ENCODE measurements around the gene POGLUT3. TPM values are rescaled to one million over a fixed set of nuclear protein-coding genes. Genes with fewer than 3 reads are reported as not detected.

Gene POGLUT3
- polyA plus RNA-seq, 1 donor from 2014 or later: 0.31 TPM

- Histone ChIP-seq H3F3A (ENCODE audit: insufficient read depth, low read length, poor library complexity, severe bottlenecking) (no peaks in the 10 kb centered on the region), H3K9me2 (ENCODE audit: insufficient read depth, low read length) (no peaks in the 10 kb centered on the region), H3K27me3 (ENCODE audit: insufficient read depth, low read depth, low read length) (no peaks in the 10 kb centered on the region), H3K9ac (ENCODE audit: low read length) (no peak overlapping the region), H3K79me2 (replicated peaks; ENCODE audit: insufficient read depth, low read length) (no peaks in the 10 kb centered on the region), H3K27ac (ENCODE audit: low read length) (no peak overlapping the region), H4K20me1 (ENCODE audit: insufficient read depth) (no peaks in the 10 kb centered on the region), H3K4me2 (ENCODE audit: low read length) (no peak overlapping the region), H3K4me3 (ENCODE audit: low read length) (no peak overlapping the region), H3K36me3 (ENCODE audit: insufficient read depth, low read length) (no peaks in the 10 kb centered on the region), H2AFZ (ENCODE audit: low read depth, low read length) (no peak overlapping the region), H3K9me3 (ENCODE audit: low read length) (no peaks in the 10 kb centered on the region)
- TF ChIP-seq EZH2 (IDR thresholded peaks at IDR 0.05; ENCODE audit: borderline replicate concordance, insufficient read depth, low read length, poor library complexity, severe bottlenecking) (no peak), TAF1 (IDR thresholded peaks at IDR 0.05; ENCODE audit: low read depth) (no peak), RAD21 (conservative IDR thresholded peaks at IDR 0.05) (no peak), SMC3 (conservative IDR thresholded peaks at IDR 0.05; ENCODE audit: poor library complexity) (no peak), EP300 (conservative IDR thresholded peaks at IDR 0.05; ENCODE audit: poor library complexity, severe bottlenecking) (no peak)
- TF ChIP-seq, protein P1, sequence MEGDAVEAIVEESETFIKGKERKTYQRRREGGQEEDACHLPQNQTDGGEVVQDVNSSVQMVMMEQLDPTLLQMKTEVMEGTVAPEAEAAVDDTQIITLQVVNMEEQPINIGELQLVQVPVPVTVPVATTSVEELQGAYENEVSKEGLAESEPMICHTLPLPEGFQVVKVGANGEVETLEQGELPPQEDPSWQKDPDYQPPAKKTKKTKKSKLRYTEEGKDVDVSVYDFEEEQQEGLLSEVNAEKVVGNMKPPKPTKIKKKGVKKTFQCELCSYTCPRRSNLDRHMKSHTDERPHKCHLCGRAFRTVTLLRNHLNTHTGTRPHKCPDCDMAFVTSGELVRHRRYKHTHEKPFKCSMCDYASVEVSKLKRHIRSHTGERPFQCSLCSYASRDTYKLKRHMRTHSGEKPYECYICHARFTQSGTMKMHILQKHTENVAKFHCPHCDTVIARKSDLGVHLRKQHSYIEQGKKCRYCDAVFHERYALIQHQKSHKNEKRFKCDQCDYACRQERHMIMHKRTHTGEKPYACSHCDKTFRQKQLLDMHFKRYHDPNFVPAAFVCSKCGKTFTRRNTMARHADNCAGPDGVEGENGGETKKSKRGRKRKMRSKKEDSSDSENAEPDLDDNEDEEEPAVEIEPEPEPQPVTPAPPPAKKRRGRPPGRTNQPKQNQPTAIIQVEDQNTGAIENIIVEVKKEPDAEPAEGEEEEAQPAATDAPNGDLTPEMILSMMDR (IDR thresholded peaks at IDR 0.05; ENCODE audit: poor library complexity, severe bottlenecking): no peak
- TF ChIP-seq, protein P2, sequence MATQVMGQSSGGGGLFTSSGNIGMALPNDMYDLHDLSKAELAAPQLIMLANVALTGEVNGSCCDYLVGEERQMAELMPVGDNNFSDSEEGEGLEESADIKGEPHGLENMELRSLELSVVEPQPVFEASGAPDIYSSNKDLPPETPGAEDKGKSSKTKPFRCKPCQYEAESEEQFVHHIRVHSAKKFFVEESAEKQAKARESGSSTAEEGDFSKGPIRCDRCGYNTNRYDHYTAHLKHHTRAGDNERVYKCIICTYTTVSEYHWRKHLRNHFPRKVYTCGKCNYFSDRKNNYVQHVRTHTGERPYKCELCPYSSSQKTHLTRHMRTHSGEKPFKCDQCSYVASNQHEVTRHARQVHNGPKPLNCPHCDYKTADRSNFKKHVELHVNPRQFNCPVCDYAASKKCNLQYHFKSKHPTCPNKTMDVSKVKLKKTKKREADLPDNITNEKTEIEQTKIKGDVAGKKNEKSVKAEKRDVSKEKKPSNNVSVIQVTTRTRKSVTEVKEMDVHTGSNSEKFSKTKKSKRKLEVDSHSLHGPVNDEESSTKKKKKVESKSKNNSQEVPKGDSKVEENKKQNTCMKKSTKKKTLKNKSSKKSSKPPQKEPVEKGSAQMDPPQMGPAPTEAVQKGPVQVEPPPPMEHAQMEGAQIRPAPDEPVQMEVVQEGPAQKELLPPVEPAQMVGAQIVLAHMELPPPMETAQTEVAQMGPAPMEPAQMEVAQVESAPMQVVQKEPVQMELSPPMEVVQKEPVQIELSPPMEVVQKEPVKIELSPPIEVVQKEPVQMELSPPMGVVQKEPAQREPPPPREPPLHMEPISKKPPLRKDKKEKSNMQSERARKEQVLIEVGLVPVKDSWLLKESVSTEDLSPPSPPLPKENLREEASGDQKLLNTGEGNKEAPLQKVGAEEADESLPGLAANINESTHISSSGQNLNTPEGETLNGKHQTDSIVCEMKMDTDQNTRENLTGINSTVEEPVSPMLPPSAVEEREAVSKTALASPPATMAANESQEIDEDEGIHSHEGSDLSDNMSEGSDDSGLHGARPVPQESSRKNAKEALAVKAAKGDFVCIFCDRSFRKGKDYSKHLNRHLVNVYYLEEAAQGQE (IDR thresholded peaks at IDR 0.05; ENCODE audit: borderline replicate concordance): no peak
Observed at GRCh38 chr11:108486331-108486730, 11.9 kb downstream of the POGLUT3 start.

GRCh38 chr11:108483163-108483562, 15.0 kb downstream of the POGLUT3 start:
- no peaks in the 10 kb centered on the region for H3K27me3 ChIP-seq (ENCODE audit: insufficient read depth, low read depth, low read length)
- H3K9ac ChIP-seq (ENCODE audit: low read length): no peak overlapping the region
- no peak overlapping the region for H3K4me3 ChIP-seq (ENCODE audit: low read length)
- H2AFZ ChIP-seq (ENCODE audit: low read depth, low read length): no peak overlapping the region
- no peaks in the 10 kb centered on the region for H3K9me2 ChIP-seq (ENCODE audit: insufficient read depth, low read length)
- no peak overlapping the region for H3K27ac ChIP-seq (ENCODE audit: low read length)
- no peaks in the 10 kb centered on the region for H3K79me2 ChIP-seq (replicated peaks; ENCODE audit: insufficient read depth, low read length)
- H3K36me3 ChIP-seq (ENCODE audit: insufficient read depth, low read length): no peaks in the 10 kb centered on the region
- no peaks in the 10 kb centered on the region for H3K9me3 ChIP-seq (ENCODE audit: low read length)
- no peak overlapping the region for H3K4me2 ChIP-seq (ENCODE audit: low read length)
- TF ChIP-seq, protein P1 (IDR thresholded peaks at IDR 0.05; ENCODE audit: poor library complexity, severe bottlenecking): no peak
- TF ChIP-seq MXI1 (conservative IDR thresholded peaks at IDR 0.05; ENCODE audit: poor library complexity, severe bottlenecking) (no peak), POLR2AphosphoS5 (IDR thresholded peaks at IDR 0.05) (no peak), SMC3 (conservative IDR thresholded peaks at IDR 0.05; ENCODE audit: poor library complexity) (no peak)
- H4K20me1 ChIP-seq (ENCODE audit: insufficient read depth): no peaks in the 10 kb centered on the region
- no peaks in the 10 kb centered on the region for H3F3A ChIP-seq (ENCODE audit: insufficient read depth, low read length, poor library complexity, severe bottlenecking)

All from neural cell (in vitro differentiated cells).